Stimulated activated CD8-positive, alpha-beta memory T cell treated with anti-CD3 and anti-CD28 coated beads, Interleukin-2, amount 100 ng/mL, for 1 hour (primary cell): ENCODE data around the gene TTC28.
"Not testable (repeated sequence)": the region's sequence is repeated elsewhere in the genome, so short reads cannot be mapped to it uniquely, and the experiment has no call there.

Source experiments
- DNase-seq, 2 donors: peaks; one replicate each; pipeline ENCODE4 v3.0.0-alpha.2; 2020; ENCODE audit warnings: low read depth in 2 of 2

Gene TTC28

GRCh38 chr22:28678170-28678569 is 1.5 kb downstream of the TTC28 start:
- DNase-seq = not testable (repeated sequence)

- no peak for DNase-seq
Measured at GRCh38 chr22:28674121-28674563, 5.5 kb downstream of the TTC28 start.

- DNase-seq = no peak
Measured at GRCh38 chr22:28670756-28671155, 8.9 kb downstream of the TTC28 start.

GRCh38 chr22:28670161-28670560 is 9.5 kb downstream of the TTC28 start:
- no peak for DNase-seq

GRCh38 chr22:28669387-28669786 is 10.3 kb downstream of the TTC28 start:
- no peak for DNase-seq

GRCh38 chr22:28663569-28663942 is 16.1 kb downstream of the TTC28 start:
- DNase-seq = not testable (repeated sequence)

- no peak for DNase-seq
Measured at GRCh38 chr22:28658448-28658847, 21.2 kb downstream of the TTC28 start.

GRCh38 chr22:28656181-28656580 is 23.5 kb downstream of the TTC28 start:
- DNase-seq = no peak

- DNase-seq = no peak
Measured at GRCh38 chr22:28650463-28650862, 29.2 kb downstream of the TTC28 start.

GRCh38 chr22:28648792-28649191 is 30.8 kb downstream of the TTC28 start:
- DNase-seq = no peak

- no peak for DNase-seq
Measured at GRCh38 chr22:28647216-28647615, 32.4 kb downstream of the TTC28 start.

- DNase-seq = no peak
Measured at GRCh38 chr22:28639321-28639720, 40.3 kb downstream of the TTC28 start.

- no peak for DNase-seq
Measured at GRCh38 chr22:28637225-28637624, 42.4 kb downstream of the TTC28 start.

- no peak for DNase-seq
Measured at GRCh38 chr22:28630177-28630574, 49.5 kb downstream of the TTC28 start.

- DNase-seq = no peak
Measured at GRCh38 chr22:28629420-28630176, 50.0 kb downstream of the TTC28 start.

GRCh38 chr22:28628766-28629165 is 50.9 kb downstream of the TTC28 start:
- no peak for DNase-seq

- no peak for DNase-seq
Measured at GRCh38 chr22:28627791-28628190, 51.8 kb downstream of the TTC28 start.

GRCh38 chr22:28620244-28620922 is 59.3 kb downstream of the TTC28 start:
- no peak for DNase-seq

- no peak for DNase-seq
Measured at GRCh38 chr22:28619236-28619635, 60.4 kb downstream of the TTC28 start.

- not testable (repeated sequence) for DNase-seq
Measured at GRCh38 chr22:28615423-28615822, 64.2 kb downstream of the TTC28 start.

- DNase-seq = no peak
Measured at GRCh38 chr22:28609921-28610320, 69.7 kb downstream of the TTC28 start.

GRCh38 chr22:28608546-28608945 is 71.1 kb downstream of the TTC28 start:
- no peak for DNase-seq

- DNase-seq = no peak
Measured at GRCh38 chr22:28607795-28608194, 71.8 kb downstream of the TTC28 start.
